Prostate gland (tissue), 2 donors: ENCODE results near the gene VPS41.

ENCODE experiments used
- POLR2AphosphoS5 ChIP-seq: sonication (generic); formaldehyde crosslinking; IDR thresholded peaks from one replicate; pipeline ENCODE4 v1.6.1; 2017; ENCODE audit warnings: antibody characterized with exemption
- TF ChIP-seq, protein P1 (sequence below), 4 experiments: fragments of 200-600 bp in 2 of 4; fragments of 450-650 bp in 2 of 4; sonication (generic) in 2 of 4; IDR thresholded peaks; 1 replicate in 3 of 4; 2 replicates in 1 of 4; pipeline ENCODE4 v1.5.1; 2016 to 2019; ENCODE audit warnings: antibody characterized with exemption in 4 of 4, mild to moderate bottlenecking in 2 of 4, moderate library complexity in 2 of 4

DNA sequence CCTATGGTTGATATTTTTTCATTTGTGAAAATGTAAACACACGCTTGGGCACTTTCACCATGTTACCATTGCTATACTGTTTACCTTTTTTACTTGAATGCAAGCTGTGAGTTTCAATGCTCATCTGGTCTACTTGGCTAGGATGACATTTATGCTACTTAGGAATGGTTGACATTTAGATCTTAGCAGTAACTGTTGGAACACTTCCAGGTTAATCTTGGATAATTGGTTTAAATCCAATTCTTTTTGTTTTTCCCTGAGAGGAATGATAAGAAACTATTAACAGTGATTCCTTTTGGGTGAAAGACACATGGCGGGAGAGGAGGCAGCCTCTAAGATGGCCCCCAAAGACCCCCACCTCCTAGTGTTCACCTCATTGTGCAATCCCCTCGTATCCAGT is 226.4 kb downstream of the VPS41 start:
- TF ChIP-seq, protein P1, sequence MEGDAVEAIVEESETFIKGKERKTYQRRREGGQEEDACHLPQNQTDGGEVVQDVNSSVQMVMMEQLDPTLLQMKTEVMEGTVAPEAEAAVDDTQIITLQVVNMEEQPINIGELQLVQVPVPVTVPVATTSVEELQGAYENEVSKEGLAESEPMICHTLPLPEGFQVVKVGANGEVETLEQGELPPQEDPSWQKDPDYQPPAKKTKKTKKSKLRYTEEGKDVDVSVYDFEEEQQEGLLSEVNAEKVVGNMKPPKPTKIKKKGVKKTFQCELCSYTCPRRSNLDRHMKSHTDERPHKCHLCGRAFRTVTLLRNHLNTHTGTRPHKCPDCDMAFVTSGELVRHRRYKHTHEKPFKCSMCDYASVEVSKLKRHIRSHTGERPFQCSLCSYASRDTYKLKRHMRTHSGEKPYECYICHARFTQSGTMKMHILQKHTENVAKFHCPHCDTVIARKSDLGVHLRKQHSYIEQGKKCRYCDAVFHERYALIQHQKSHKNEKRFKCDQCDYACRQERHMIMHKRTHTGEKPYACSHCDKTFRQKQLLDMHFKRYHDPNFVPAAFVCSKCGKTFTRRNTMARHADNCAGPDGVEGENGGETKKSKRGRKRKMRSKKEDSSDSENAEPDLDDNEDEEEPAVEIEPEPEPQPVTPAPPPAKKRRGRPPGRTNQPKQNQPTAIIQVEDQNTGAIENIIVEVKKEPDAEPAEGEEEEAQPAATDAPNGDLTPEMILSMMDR (IDR thresholded peaks at IDR 0.05) = no peak
- TF ChIP-seq POLR2AphosphoS5 = no peak
